ENCODE results near the gene PACRG. TPM values are rescaled to one million over a fixed set of nuclear protein-coding genes. Genes with fewer than 3 reads are reported as not detected.

PACRG gene
- polyA plus RNA-seq, 12 donors = 1.5 to 4.3 (median 2.0) TPM; not detected in 2

- no peak for DNase-seq
Observed at GRCh38 chr6:163008186-163008585, 280.4 kb downstream of the PACRG start.

DNA sequence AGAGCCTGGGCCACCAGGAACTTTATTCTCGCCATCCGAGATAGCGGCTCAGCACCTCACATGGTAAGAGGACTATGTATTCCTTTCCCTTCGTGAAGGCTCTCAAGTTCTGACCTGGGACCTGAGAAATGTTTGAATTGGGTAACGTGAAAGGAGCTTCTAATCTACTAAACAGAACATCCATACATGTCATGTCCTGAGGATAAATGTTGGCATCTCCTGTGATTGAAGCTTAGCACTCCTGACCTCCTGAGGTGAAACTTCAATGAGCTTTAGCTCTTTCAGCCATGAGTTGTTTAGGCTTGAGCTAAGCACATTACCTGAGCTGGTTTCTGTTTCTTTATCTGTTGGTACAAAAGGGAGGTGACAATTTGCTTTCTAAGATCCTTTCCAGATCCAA is 280.9 kb downstream of the PACRG start:
- DNase-seq = no peak

DNA sequence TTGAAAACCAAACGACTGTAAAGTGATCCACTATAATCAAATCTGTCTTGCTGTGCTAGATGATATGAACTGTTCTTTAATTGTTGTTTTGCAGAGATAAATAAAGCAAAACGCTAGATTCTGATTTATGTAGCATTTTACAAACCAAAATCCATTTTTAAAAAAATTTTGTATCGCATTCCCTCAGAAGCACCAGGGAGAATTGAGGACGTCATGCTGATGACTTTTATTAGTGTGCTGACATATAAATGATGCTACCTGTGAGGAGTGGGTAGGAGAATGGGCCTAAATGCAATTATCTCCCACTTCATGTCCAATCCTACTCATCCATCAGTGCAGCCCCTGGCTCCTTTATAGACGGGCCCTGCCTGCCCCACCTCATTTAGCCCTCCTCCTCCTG is 282.4 kb downstream of the PACRG start:
- DNase-seq = no peak

DNA sequence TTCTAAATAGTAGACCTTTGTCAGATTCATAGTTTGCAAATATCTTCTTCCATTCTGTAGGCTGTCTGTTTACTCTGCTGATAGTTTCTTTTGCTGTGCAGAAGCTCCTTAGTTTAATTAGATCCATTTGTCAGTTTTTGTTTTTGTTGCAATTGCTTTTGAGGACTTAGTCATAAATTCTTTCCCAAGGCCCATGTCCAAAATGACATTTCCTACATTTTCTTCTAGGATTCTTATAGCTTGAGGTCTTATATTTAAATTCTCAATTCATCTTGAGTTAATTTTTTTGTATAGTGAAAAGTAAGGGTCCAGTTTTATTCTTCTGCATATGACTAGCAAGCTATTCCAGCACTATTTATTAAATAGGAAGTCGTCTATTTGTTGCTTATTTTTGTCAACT is 287.0 kb downstream of the PACRG start:
- no peak for DNase-seq

DNA sequence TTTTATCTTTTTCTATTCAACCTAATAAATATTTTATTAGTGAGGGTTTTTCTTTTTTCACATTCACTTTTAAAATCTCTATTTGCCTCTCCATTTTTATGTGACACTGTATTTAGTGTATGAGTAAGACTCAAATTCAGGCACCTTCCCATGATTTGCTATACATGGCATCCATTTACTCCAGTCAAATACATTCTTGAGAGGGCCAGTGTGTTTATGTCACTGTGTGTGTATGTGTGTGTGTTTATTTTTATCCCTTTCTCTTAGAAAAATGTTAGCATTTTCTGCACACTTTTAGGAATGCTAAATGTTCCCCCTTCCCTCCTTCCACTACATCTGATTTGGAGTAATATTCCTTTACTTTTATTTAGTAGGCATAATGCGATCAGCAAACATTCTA is 290.0 kb downstream of the PACRG start:
- no peak for DNase-seq

DNA sequence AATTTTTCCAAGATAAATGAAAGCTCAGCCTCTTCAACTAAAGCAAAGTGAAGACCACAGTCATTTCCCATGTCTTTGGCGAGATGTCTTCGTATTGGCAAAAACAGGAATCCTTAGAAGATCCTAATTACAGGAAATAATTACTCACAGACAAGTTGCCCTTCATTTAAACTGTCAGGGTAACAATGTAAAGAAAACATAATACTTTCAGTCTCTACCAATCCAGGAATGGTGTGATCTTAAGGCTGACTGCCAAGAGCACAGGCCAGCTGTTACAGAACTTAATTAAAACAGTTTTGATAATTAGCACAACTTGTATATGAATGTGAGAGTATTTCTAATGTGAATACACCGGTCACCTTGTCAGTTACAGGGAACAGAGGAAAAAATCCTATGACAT is 292.2 kb downstream of the PACRG start:
- DNase-seq = no peak

- no peak for DNase-seq
Observed at GRCh38 chr6:163021054-163021453, 293.3 kb downstream of the PACRG start.

- no peak for DNase-seq
Observed at GRCh38 chr6:163023700-163024099, 295.9 kb downstream of the PACRG start.

DNA sequence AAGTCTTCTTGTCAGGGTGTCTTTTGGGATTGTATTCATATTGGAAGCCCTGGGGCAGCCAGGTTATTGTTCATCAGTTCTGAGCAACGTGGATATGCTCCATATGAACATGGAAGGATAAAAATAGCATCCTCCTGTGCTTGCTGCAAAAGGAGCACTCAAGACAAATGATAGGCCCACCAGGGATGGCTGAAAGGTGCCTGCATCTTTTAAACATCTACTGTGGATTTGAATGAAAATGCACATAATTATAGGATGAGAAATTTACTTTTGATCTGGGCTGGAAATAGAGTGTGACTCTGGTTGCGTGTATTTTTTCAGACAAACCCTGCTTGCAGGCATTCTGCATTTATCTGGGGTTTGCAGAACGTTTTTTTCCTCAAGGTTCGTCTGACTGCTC is 299.1 kb downstream of the PACRG start:
- no peak for DNase-seq

DNA sequence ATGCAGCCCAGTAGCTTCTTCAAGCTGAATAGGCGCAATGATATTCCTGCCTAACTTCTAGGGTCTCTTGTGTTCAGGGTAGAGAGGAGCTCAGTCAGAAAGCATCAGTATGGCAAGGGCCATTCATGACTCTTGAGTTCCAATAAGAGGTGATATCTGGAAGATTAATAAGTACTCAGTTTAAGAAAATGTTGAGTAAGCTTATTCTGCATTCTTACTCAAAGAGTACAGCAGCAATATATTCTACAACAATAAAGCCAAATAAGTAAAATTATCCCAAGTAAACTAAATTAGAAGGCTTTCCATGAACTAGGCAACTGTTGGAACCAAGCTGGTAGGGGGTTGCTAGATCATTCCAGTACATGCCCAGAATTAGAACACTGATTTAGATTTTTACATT is 303.2 kb downstream of the PACRG start:
- no peak for DNase-seq

- no peak for DNase-seq
Observed at GRCh38 chr6:163031931-163032330, 304.2 kb downstream of the PACRG start.

GRCh38 chr6:163036160-163036645 is 308.4 kb downstream of the PACRG start:
- no peak for DNase-seq

- no peak for DNase-seq
Observed at GRCh38 chr6:163038317-163038716, 310.5 kb downstream of the PACRG start.

- DNase-seq = no peak
Observed at GRCh38 chr6:163048345-163048744, 320.6 kb downstream of the PACRG start.

DNA sequence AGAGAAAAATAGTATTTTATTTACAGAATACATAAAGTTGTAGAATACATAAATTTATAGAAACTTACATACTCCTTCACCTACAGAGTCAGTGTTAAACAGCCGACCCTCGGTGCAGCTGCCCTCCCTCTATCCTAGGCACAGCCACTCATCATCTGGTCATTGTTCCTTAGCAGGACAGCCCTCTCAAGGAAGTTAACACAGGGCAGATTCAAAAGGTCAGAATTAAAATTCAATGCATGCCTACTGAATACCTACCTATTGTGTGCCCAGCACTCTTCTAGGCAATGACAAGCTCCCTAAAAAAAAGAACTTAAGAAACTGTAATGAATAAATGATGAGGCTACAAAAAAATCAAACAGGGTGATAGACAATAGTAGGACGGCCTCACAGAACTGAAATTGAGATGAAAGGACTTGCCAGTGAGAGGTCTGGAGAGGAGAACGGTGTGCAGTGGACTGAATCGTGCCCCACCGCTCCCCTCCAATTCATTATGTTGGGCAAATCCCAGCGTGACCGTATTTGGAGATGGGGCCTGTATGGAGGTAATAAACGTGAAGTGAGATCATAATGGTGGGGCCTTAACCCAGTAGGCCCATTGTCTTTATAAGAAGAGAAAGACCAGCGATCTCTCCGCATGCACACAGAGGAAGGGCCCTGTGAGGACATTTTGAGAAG is 326.0 kb downstream of the PACRG start:
- DNase-seq = no peak

- DNase-seq = no peak
Observed at GRCh38 chr6:163054641-163055040, 326.9 kb downstream of the PACRG start.

DNA sequence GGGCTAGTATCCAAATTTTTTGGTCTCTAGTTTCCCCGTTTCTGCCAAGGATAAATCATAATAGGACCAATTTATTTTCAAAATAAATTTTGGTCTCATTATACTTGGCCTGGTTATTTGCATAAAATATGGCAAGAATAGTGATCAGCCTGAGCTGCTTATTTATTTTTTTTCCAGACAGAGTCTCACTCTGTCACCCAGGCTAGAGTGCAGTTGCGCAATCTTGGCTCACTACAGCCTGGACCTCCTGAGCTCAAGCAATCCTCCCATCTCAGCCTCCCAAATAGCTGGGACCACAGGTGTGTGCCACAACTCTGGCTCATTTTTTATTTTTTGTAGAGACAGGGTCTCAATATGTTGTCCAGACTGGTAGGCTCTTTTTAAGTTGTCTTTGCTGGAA is 329.5 kb downstream of the PACRG start:
- no peak for DNase-seq

- DNase-seq = no peak
Observed at GRCh38 chr6:163062790-163063189, 335.0 kb downstream of the PACRG start.

DNA sequence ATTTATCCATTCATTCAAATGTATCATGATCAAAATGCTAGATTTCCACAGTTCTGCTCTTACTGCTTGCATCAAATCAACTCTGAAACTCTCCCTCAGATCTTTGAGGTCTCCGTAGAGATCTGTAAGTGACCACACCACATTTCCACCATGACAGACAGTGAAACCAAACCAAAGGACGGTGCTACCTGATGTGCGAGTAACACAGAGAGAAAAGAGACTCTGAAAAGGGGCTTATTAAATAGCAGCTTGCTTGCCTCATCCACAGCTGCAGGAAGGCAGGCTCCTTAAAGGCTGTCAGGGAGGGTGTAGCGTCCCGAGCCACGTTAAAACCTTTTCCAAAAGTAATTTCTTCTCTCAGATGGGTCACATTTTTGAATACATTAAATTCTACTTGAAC is 335.8 kb downstream of the PACRG start:
- DNase-seq = no peak

DNA sequence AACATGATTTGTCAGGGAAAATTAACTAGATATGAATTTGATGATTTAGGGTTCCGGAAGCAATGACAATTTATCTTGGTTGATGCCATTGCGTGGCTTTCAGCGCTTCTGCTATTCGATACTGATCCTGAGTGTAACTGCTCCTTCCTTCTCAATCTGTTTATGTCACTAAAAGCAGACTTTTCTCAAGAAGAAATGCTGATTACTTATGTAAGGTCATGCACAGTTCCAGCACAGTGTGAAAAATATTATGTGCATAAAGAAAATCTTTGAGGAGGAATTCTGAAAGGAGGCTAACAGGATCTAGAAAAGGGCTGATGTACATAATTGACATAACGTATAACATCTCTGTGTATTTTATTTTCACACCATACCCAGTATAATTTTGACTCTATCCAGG is 336.6 kb downstream of the PACRG start:
- DNase-seq = no peak

DNA sequence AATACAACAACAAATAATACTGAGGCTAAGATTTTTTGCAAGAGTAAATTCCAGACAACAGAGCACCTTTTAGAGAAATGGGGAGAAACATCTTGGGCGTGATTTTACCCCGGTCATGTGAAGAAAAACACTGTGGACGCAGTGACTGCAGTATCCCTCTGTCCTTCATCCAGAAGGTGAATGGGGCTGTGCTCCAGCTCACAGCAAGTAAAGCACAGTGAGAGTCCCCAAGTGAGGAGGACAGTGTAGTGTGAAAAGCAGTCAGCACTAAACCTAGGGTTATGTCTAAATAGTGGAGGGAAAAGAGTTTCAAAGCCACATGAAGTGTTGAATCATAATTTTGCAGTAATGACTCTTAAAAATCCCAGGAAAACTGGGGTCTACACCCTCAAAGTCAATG is 338.4 kb downstream of the PACRG start:
- no peak for DNase-seq

DNA sequence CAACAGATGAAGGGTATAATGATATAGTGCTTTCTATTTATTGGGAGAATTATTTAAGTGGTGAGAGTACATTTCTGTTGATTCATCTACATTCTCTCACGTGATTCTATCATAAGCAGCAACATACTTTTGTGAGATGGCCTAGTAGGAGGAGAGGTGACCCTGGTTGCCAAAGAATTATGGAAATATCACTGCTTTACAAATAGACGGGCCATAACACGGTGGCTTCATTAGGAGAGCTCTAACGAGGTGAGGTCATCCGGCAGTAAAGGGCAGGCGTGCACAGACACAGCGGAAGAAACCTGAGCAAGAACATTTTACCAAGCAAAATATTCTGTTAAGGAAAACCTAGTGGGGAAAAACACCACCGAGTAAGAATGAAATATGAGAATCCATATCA is 349.4 kb downstream of the PACRG start:
- DNase-seq = no peak

GRCh38 chr6:163078712-163079111 is 350.9 kb downstream of the PACRG start:
- DNase-seq = no peak

DNA sequence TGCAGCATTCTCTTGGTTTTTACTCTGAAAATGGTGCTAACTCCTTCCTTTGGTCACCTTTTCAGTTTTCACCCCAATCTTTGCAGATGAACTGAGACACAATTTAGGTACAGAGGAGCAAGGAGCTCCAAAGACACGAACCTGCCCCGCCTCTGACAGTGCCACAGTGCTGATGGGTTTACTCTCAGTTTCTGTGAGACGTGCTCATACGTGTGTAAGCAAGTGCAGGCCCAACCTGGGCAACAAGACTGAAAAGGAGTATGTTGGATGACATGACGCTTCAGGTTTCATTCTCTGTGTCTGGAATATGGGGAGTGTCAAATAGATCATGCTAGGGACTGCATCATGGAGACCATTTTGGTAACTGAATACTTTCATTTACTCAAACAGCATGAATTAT is 352.5 kb downstream of the PACRG start:
- DNase-seq = no peak
